KOPT-K1 (cell line): ENCODE measurements around the gene LOXL3.

Experiments used
- H3K27ac ChIP-seq: fragments of 200-600 bp; sonication (generic); 2 replicates; pipeline ENCODE4 v1.5.1; 2016; ENCODE audit warnings: antibody characterized with exemption, mild to moderate bottlenecking, low read depth, low read length; ENCODE audit not compliant: poor library complexity, severe bottlenecking
- H3K36me3 ChIP-seq: fragments of 200-600 bp; sonication (generic); 2 replicates; pipeline ENCODE4 v1.5.1; 2017; ENCODE audit warnings: antibody characterized with exemption, mild to moderate bottlenecking, low read length, moderate library complexity; ENCODE audit not compliant: insufficient read depth
- H3K9me3 ChIP-seq: fragments of 200-600 bp; sonication (generic); 2 replicates; pipeline ENCODE4 v1.5.1; 2017; ENCODE audit warnings: antibody characterized with exemption, low read length, mild to moderate bottlenecking; ENCODE audit not compliant: insufficient read depth, poor library complexity, severe bottlenecking

LOXL3 gene, protein sequence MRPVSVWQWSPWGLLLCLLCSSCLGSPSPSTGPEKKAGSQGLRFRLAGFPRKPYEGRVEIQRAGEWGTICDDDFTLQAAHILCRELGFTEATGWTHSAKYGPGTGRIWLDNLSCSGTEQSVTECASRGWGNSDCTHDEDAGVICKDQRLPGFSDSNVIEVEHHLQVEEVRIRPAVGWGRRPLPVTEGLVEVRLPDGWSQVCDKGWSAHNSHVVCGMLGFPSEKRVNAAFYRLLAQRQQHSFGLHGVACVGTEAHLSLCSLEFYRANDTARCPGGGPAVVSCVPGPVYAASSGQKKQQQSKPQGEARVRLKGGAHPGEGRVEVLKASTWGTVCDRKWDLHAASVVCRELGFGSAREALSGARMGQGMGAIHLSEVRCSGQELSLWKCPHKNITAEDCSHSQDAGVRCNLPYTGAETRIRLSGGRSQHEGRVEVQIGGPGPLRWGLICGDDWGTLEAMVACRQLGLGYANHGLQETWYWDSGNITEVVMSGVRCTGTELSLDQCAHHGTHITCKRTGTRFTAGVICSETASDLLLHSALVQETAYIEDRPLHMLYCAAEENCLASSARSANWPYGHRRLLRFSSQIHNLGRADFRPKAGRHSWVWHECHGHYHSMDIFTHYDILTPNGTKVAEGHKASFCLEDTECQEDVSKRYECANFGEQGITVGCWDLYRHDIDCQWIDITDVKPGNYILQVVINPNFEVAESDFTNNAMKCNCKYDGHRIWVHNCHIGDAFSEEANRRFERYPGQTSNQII

DNA sequence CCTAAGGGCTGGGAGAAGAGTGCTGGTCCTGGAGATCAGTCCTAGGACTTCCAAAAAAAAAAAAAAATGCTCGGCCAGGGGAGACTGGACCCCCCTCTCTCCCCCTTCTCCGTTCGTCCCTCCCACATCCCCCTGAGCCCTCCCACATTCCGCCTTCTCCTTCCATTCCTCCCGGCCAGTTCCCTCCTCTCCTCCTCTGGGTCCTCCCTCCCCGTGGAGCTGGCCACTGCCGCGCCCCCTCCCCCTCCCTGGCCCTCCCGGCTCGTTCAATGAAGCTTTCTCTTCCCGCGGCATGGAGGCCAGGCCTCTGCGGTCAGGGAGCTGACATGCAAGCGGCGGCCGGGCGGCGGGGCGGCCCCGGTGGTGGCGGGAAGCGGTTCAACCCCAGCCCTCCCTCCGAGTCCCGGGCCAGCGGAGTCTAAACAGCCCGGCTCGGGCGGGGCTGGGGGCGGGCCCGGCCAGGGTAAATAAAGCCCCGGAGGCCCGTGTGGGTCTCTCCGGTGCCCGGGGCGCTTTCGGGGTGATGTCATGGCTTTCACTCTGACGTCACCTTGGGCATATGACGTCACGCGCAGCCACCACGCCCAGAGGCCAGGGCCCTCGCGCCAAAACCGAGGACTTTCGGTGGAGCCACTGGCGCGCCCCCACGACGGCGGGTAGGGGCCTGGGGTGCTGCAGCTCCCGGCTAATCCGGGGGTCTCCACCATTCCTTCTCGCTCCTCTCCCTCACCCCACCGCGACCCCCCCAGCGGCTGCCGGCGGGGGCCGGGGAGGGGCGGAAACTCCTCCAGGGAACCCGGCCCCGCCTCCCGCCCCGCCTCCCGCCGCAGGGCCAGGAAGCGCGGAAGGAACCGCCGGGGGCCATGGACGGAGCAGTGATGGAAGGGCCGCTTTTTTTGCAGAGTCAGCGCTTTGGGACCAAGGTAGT, at the start of gene LOXL3, which contains the start of gene DOK1:
Gene LOXL3, minus strand, starts transcription at position 51 of the 928 bp plus-strand sequence. CDS start 1,308 bp downstream, outside the sequence.
Gene DOK1, plus strand, starts transcription at position 829 of the 928 bp plus-strand sequence. Its CDS starts 35 bp downstream, at position 864.
- H3K36me3 ChIP-seq = no peaks in the 10 kb centered on the region
- H3K27ac ChIP-seq = peak within 1 kb of the TSS; percentile 54
- H3K9me3 ChIP-seq = no peaks in the 10 kb centered on the region

DNA sequence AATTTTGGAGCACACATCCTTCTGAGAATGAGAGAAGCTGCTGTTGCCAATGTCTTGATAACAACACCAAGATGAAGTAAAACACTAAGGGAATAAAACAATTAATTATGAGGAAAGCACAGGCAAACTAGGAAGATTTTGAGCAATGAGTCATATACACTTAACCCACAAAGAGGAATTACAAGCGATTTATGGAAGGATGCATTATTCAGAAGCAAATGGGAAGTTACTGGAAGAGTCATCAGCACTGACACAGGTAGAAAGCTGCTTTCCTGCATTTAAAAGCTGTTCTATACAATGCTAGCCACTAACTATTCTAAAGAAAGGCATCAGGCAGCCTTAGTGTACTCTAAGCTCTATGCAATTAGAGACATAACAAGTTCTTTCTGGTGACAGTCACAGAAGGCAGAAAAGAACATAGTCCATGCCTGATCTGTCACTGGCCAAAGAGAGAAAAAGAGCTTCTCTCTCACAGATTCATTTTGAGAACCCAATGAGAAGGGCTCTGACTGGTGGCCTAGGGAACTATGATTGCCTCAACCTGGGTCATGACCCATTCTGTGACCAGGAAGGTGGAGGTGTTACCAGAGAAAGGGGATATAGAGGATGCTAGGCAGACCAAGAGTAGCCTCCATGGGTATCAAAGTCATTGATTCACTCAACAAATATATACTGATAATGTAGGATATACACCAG, 49.0 kb upstream of the LOXL3 start:
- Histone ChIP-seq H3K9me3 (no peaks in the 10 kb centered on the region), H3K36me3 (no peaks in the 10 kb centered on the region), H3K27ac (no peak overlapping the region)

DNA sequence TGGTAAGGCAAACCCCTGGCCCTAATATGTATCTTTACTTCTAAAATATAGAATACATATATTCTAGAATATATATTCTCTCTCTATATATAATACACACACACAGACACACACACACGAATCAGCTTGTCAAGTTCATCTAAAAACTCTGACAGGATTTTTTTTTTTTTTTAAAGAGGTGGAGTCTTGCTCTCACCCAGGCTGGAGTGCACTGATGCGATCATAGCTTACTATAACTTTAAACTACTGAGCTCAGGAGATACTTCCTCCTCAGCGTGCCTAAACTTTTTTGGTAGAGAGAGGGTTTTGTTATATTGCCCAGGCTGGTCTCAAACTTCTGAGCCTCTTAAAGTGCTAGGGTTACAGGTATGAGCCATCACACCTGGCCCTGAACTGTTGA, 45.9 kb upstream of the LOXL3 start:
- no peaks in the 10 kb centered on the region for H3K36me3 ChIP-seq
- H3K27ac ChIP-seq = no peak overlapping the region
- H3K9me3 ChIP-seq = no peaks in the 10 kb centered on the region

DNA sequence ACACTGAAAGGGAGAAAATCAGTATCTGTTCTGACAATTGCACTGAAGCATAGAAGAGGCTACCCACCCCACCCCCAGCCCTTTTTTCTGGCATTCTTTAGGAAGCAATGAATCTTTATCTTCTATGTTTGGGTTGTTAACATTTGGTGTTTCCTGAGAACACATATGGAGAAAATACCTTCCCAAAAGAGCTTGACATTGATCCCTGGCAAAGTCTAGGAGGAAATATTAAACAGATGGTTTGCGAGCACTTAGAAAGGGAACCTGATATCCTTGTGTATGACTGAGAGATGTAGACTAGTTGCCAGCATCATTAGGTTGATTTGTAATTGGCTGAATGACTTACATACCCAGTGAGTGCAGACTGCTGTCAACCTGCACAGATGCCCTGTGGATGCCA, 43.7 kb upstream of the LOXL3 start:
- Histone ChIP-seq H3K9me3 (no peaks in the 10 kb centered on the region), H3K27ac (no peak overlapping the region), H3K36me3 (no peaks in the 10 kb centered on the region)

DNA sequence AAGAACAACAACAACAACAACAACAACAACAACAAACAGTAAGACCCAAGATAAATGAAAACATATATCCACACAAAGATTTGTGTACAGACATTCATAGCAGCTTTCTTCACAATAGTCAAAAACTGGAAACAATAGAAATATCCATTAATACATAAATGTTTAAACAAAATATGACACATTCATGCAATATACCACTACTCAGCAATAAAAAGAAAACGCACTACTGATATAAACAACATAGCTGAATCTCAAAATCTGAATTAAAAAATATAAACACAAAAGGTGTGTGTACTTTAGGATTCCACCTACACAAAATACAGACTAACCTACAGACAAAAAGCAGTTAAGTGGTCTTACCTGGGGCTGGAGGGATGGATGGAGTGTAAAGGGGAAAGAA, 42.8 kb upstream of the LOXL3 start:
- no peak overlapping the region for H3K27ac ChIP-seq
- H3K9me3 ChIP-seq = no peaks in the 10 kb centered on the region
- H3K36me3 ChIP-seq = no peaks in the 10 kb centered on the region

DNA sequence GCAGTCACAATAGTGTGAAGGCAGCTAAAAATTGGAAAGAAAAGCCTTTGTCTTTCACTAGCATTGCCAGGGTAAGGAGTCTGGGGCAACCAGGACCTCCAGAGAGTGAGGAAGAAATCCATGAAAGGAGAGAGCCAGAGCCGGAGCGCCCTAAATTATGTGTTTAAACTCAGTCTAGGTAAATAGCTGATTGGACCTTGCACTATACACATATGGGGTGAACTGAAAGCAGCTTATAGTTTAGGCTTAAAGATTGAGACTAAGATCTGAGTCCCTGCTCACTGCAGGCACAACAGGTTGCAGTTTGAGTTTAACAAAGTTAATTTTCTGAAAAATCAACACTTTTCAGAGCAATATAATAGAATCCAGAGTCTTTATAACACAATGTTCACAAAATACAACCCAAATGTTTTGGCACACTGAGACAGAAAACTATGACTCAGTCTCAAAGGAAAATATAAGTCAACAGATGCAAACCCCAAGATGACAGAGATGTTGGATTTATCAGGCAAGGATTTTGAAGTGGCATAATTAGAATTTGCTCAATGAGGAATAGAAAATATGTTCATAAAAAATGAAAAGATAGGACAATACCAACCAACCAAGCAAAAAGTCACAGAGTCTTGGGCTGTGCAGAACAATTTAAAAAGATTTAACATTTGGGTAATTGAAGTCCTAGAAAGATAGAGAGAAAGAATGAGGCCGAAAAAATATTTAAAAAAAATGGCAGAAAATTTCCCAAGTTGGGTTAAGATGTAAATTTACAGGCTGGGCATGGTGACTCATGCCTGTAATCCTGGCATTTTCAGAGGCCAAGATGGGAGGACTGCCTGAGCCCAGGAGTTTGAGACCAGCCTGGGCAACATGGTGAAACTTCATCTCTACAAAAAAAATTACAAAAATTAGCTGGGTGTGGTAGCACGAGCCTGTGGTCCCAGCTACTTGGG, 40.4 kb upstream of the LOXL3 start:
- no peak overlapping the region for H3K27ac ChIP-seq
- H3K9me3 ChIP-seq = no peaks in the 10 kb centered on the region
- H3K36me3 ChIP-seq = no peaks in the 10 kb centered on the region

DNA sequence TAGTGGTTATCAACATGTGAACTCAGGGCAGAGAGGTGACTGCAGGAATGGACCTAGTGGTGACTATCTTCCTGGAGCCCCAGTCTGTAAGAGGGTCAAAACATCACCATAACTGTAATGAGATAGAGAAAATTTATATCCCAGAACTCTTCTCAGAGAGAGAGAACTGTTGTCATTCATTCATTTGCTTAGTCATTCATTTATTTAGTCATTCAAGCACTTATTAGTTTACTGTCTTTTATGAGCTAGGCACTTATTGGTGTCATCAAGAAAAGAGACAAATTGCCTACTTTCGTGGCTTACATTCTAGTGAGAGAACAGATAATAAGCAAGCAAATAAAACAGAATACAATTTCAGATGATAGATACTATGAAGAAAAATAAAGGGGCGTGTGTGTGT, 34.9 kb upstream of the LOXL3 start:
- no peak overlapping the region for H3K27ac ChIP-seq

DNA sequence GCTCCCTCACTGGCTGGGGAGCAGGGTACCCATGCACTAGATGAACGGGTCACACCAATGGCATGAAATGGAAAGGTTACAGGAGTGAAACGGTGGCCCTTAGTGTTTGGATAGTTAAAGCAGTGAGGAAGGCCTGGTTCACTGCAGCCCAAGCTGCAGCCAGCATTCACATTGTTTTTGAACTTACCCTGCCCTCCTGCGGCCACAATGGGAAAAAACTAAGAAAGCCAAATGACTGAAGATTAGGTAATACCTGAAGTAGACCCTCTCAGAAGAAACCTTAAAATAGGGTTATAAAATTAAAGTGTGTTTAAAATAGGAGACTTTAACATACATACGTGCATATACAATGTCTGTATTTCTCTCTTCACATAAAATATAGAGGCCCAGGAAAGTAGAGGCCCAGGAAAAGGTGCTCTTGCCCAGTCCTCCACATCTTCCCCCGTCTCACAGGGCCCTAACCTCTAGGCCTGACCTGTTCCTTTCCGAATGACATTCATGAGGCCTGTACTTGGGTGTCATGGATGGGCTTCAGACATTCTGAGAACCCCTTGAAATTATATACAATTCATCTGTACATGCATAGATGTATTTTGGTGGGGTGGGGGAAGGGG, 34.0 kb upstream of the LOXL3 start:
- no peaks in the 10 kb centered on the region for H3K36me3 ChIP-seq
- no peaks in the 10 kb centered on the region for H3K9me3 ChIP-seq
- H3K27ac ChIP-seq = no peak overlapping the region

More for the DNA sequence above, 34.9 kb upstream of the LOXL3 start:
- H3K36me3 ChIP-seq = no peaks in the 10 kb centered on the region
- no peaks in the 10 kb centered on the region for H3K9me3 ChIP-seq

DNA sequence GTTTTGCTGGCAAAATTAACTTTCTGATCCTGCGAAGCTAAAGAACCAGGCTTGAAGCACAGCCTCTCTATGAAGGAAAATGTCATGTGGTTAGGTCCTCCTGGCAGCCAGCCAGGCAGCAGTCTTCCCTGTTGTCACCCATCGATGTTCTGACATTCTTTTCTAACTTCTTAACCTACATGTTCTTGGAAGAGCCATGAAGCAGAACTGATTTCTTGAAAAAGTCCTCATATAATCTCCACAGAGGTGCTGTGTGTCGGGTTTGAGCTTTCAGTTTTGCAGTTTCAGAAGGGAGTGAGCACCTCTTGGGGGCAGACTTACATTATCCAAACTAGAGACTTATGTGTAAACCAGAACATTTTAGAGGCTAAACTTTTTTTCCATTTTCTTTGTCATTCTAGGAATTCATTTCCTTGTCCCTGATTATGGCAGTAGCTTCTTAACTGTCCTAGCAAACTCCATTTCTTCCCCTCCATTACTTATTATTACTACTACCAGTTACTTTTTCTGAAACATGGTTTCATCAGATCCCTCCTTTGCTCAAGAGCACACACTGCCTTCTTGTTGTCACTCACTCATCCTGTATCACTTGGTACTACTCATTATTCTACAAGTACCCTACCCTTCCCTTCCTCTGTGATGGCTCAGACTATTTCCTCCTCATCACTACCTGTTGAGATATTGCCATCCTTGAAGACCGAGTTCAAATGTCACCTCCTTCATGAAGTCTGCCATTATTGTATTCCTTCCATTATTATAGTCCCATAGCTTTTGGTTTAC, 31.9 kb upstream of the LOXL3 start:
- Histone ChIP-seq H3K27ac (no peak overlapping the region), H3K9me3 (no peaks in the 10 kb centered on the region), H3K36me3 (no peaks in the 10 kb centered on the region)

DNA sequence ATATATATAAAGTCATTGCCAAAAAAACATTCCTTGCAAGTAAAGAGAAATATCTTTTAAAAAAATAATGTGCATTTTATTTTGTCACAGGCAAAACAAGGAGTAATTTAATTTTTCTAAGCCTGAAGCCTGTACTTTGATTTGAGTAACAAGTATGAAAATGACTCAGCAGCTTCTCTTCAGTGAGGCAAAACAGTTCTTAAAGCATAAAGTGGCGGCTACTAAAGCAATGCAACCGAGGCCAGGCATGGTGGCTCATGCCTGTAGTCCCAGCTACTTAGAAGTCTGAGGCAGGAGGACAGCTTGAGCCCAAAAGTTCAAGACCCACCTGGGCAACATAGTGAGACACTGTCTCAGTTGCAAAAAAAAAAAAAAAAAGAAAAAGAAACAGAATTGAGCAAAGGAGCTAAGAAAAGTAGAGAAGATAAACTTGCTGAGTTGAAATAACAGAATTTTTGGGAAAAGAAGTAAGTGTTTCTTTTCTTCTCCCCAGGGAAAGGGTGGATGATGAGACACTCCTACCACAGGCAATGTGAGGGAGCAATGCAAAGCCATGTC, 30.4 kb upstream of the LOXL3 start:
- no peaks in the 10 kb centered on the region for H3K9me3 ChIP-seq
- no peaks in the 10 kb centered on the region for H3K36me3 ChIP-seq
- H3K27ac ChIP-seq = no peak overlapping the region

DNA sequence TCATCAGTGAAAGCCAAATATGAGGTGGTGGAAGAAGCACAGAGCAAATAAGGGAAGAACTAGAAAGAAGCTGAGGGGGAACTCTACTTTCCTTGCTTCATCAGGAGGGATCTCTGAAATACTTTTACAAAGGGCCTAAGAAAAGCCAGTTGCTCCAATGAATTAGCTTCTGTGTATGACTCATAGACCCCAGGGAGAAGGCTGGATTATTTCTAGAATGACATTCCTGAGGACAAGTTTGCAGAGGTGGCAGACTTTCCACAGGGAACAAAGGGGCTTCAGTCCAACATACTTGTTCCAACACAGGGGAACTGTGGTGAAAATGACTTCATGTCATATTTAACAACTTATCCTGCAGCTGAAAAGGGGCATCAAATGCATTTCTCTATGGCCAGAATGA, 29.8 kb upstream of the LOXL3 start:
- Histone ChIP-seq H3K27ac (no peak overlapping the region), H3K36me3 (no peaks in the 10 kb centered on the region), H3K9me3 (no peaks in the 10 kb centered on the region)

DNA sequence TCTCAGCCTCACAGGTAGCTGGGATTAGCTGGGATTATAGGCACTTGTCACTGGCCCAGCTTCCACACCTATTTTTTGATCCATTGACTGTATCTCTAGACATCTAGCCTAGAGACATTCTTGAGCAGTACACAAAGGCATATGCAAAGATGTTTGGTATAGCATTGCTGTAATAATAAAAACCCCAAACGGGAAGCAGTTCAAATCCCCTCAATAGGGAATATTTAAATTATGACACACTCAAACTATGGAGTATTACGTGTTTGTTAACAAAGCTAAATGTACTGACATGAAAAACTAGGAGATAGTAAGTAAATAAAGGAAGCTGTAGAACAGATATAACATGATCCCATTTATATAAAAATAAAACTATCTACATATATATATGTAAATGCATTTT, 28.4 kb upstream of the LOXL3 start:
- Histone ChIP-seq H3K27ac (no peak overlapping the region), H3K36me3 (no peaks in the 10 kb centered on the region), H3K9me3 (no peaks in the 10 kb centered on the region)
